Activated CD4-positive, alpha-beta memory T cell treated with anti-CD3 and anti-CD28 coated beads for 36 hours (primary cell): Measurements from ENCODE around the gene WNK2. TPM values are rescaled to one million over a fixed set of nuclear protein-coding genes. Genes with fewer than 3 reads are reported as not detected.
A peak's percentile ranks its signal among the peaks of the same experiment; 100 is the strongest.

Experiments
- CTCF ChIA-PET: fragments of 350-600 bp; sonication (Branson Sonifier 250); formaldehyde crosslinking; loops from one replicate; lab custom pipeline; 2021; ENCODE audit warnings: antibody characterized with exemption, inconsistent platforms; lab: Charles Lee
- POLR2A ChIA-PET: fragments of 350-600 bp; sonication (Branson Sonifier 250); formaldehyde crosslinking; loops from one replicate; lab custom pipeline; 2021; ENCODE audit warnings: antibody characterized with exemption; lab: Charles Lee
- DNase-seq: peaks from one replicate; pipeline ENCODE4 v3.0.0-alpha.2; 2020
- H3K27ac Mint-ChIP-seq: one replicate; pipeline ENCODE4 v1.8.0; 2021; ENCODE audit warnings: mixed read lengths
- H3K27me3 Mint-ChIP-seq: one replicate; pipeline ENCODE4 v1.8.0; 2021; ENCODE audit warnings: mixed read lengths
- H3K36me3 Mint-ChIP-seq: one replicate; pipeline ENCODE4 v1.8.0; 2021; ENCODE audit warnings: mixed read lengths
- H3K4me1 Mint-ChIP-seq: one replicate; pipeline ENCODE4 v1.8.0; 2021; ENCODE audit warnings: low read depth, mixed read lengths
- H3K4me3 Mint-ChIP-seq: one replicate; pipeline ENCODE4 v1.8.0; 2021; ENCODE audit warnings: mild to moderate bottlenecking, mixed read lengths
- H3K9me3 Mint-ChIP-seq: one replicate; pipeline ENCODE4 v1.8.0; 2021; ENCODE audit warnings: mixed read lengths
- intact Hi-C: fragments of 100-400 bp; cut with micrococcal nuclease; formaldehyde crosslinking; loops from one replicate; pipeline ENCODE4 v1.15.1; 2023
- total RNA-seq, 2 experiments: library from RNA; stranded (reverse); gene quantifications; one replicate each; pipeline ENCODE4 v1.2.3, GENCODE V29; 2021

The WNK2 gene
- total RNA-seq, 2 experiments from 2014 or later, result 1.2 to 1.6 TPM

DNA sequence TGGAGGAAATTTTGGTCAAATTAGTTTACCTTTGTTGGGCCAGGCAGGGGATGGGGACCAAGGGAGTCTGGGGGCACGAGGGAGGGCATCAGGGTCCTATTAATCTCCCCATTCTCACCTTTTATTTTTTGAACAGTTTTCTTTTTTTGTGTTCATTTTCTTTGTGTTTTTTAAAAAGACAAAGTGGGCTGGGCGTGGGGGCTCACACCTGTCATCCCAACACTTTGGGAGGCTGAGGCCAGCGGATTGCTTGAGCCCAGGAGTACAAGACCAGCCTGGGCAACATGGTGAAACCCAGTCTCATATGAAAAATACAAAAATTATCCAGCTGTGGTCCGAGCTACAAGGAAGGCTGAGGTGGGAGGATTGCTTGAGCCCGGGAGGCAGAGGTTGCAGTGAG, 103.7 kb downstream of the WNK2 start:
- DNase-seq, result no peak
- Mint-ChIP-seq H3K4me1 (no peaks in the 10 kb centered on the region), H3K36me3 (no peaks in the 10 kb centered on the region), H3K4me3 (no peak overlapping the region), H3K27ac (no peak overlapping the region), H3K27me3 (peaks cover 7% of the 10 kb centered on the region), H3K9me3 (peaks cover 2% of the 10 kb centered on the region)
- ChIA-PET CTCF (no interaction called here), POLR2A (no interaction called here)
- intact Hi-C loops, result no loop called here

- Mint-ChIP-seq H3K4me1 (no peaks in the 10 kb centered on the region), H3K27me3 (peaks cover 7% of the 10 kb centered on the region), H3K27ac (no peak overlapping the region), H3K9me3 (peaks cover 2% of the 10 kb centered on the region), H3K36me3 (no peaks in the 10 kb centered on the region), H3K4me3 (no peak overlapping the region)
- DNase-seq, result no peak
- intact Hi-C loops, result no loop called here
- ChIA-PET CTCF (interaction anchor here (1.0 to 1.5 kb wide), 2 partner anchors 14 to 179 kb away, joined by 4 read pairs; no protein-coding TSS in a partner anchor), POLR2A (no interaction called here)
Measured at GRCh38 chr9:93288341-93288740, 104.4 kb downstream of the WNK2 start.

DNA sequence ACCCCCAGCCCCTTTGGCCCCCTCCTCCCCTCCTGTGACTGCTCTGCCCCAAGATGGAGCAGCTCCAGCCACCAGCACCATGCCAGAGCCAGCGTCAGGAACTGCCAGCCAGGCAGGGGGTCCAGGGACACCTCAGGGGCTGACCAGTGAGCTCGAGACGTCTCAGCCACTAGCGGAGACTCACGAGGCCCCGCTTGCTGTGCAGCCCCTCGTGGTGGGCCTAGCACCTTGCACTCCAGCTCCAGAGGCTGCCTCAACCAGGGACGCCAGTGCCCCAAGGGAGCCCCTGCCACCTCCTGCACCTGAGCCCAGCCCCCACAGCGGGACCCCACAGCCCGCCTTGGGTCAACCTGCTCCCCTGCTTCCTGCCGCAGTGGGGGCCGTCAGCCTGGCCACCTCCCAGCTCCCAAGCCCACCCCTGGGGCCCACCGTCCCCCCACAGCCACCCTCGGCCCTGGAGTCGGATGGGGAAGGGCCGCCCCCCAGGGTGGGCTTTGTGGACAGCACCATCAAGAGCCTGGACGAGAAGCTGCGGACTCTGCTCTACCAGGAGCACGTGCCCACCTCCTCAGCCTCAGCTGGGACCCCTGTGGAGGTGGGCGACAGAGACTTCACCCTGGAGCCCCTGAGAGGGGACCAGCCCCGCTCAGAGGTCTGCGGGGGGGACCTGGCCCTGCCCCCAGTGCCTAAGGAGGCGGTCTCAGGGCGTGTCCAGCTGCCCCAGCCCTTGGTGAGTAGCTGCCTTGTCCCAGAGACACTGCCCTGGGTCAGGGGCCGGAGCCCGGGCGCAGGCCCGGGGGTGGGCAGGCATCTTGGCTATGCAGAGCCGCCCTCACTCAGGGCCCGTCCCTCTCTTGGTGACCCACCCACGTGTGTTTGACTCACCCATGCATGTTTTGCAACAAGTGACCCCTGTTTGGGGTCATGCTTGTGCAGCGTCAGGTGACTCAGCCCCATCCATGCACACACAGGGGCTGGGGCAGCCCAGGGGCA, 105.2 kb downstream of the WNK2 start:
- no peak overlapping the region for H3K27ac Mint-ChIP-seq
- CTCF ChIA-PET, result interaction anchor here (1.0 to 1.5 kb wide), 2 partner anchors 13 to 180 kb away, joined by 4 read pairs; no protein-coding TSS in a partner anchor
- no peaks in the 10 kb centered on the region for H3K4me1 Mint-ChIP-seq
- peaks cover 4% of the 10 kb centered on the region for H3K27me3 Mint-ChIP-seq
- no peak overlapping the region for H3K4me3 Mint-ChIP-seq
- intact Hi-C loops, result no loop called here
- no peaks in the 10 kb centered on the region for H3K36me3 Mint-ChIP-seq
- no peak for DNase-seq
- H3K9me3 Mint-ChIP-seq, result no peaks in the 10 kb centered on the region
- POLR2A ChIA-PET, result no interaction called here

DNA sequence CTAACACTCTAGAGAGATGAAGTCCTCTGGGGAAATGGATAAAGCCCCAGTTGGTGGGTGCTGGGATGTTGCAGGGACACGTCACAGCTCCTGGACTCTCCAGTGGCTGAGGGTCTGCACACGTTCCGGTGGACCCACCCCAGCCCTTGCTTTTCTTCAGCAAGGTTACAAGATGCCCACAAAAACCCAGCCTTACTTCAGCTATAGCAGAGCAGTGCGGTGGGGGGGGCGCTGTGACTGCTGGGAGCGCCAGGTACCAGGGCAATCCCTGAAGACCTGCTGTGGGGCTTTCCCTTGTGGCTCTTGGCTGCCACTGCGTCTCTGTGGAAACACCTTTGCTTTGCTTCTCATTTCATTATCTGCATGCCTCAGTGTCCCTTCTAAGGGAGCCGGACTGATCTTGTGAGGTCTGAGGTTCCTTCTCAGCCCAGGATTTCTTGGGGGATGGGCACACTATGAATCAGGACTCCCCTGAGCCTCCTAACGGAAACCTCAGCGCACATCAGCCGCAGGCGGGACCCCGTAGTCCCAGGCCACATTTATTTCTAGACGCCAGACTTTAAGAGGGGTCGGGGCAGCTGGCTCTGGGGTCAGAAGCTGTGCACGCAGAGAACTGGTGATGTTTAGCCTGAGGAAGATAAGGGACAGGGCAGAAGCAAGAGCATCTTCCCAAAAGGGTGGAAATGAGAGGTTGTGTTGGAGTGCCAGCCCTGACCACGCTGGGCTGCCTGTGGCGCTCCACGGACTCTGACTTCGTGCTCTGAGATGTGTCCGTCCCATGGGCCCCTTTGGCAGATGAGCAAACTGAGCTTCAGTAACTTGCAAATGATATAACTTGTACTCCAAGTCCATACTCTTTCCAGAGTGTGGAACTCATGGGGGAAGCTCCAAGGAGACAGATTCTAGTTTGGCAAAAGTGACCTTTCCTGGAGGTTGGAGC, 106.8 kb downstream of the WNK2 start:
- Mint-ChIP-seq H3K4me1 (no peaks in the 10 kb centered on the region), H3K9me3 (no peaks in the 10 kb centered on the region), H3K4me3 (no peak overlapping the region), H3K36me3 (no peaks in the 10 kb centered on the region), H3K27me3 (peaks cover 4% of the 10 kb centered on the region), H3K27ac (no peak overlapping the region)
- ChIA-PET POLR2A (interaction anchor here (0.6 kb wide), 1 partner anchor 167 kb away, joined by 3 read pairs; no protein-coding TSS in a partner anchor), CTCF (interaction anchor here (0.6 kb wide), 1 partner anchor 120 kb away, joined by 3 read pairs; no protein-coding TSS in a partner anchor)
- DNase-seq, result no peak
- intact Hi-C loops, result no loop called here

DNA sequence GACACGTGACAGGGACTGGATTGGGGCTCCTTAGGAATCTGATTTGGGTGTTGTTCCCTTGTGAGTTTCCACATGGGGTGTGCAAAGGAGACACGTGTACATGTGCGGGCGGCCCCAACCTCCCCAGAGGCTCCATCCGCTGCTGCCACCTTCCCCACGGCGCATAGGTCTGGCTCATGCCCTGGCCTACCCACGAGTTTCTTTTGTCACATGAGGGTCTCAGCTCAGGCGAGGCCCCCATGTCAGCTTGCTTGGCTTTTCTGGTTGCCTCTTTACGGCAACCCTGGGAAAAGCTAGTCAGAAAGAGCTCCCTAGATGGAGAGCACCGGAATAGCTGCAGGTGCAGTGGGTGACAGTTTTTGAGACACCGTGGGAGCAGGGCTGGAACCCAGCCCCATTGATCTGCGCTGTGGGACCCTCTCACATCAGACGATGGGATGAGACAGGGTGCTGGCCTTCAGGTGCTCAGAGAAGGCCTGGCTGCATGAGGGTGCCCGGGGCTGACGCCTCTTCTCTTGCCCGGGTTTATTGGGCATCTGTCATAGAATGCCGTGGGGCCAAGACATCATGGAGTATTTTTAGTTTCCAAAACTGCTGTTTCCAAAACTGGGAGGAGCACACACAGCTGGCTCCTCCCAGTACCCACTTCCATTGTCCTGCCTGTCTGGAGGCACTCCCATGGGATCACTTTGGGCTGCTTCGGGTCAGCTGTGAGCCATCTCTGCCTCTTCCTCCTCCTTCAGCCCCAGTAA, 107.8 kb downstream of the WNK2 start:
- Mint-ChIP-seq H3K4me3 (no peak overlapping the region), H3K4me1 (no peaks in the 10 kb centered on the region), H3K27me3 (peaks cover 4% of the 10 kb centered on the region), H3K36me3 (no peaks in the 10 kb centered on the region), H3K27ac (no peak overlapping the region), H3K9me3 (no peaks in the 10 kb centered on the region)
- ChIA-PET CTCF (interaction anchor here (0.6 to 0.7 kb wide), 2 partner anchors 11 to 121 kb away, joined by 3 read pairs; no protein-coding TSS in a partner anchor), POLR2A (interaction anchor here (0.6 kb wide), 1 partner anchor 166 kb away, joined by 3 read pairs; no protein-coding TSS in a partner anchor)
- DNase-seq, result no peak
- intact Hi-C loops, result no loop called here

- Mint-ChIP-seq H3K36me3 (no peaks in the 10 kb centered on the region), H3K27me3 (peaks cover 3% of the 10 kb centered on the region), H3K4me3 (no peak overlapping the region), H3K9me3 (no peaks in the 10 kb centered on the region), H3K4me1 (peaks cover 2% of the 10 kb centered on the region), H3K27ac (no peak overlapping the region)
- CTCF ChIA-PET, result interaction anchor here (0.7 kb wide), 1 partner anchor 11 kb away, joined by 3 read pairs; no protein-coding TSS in a partner anchor
- intact Hi-C loops, result no loop called here
- no peak for DNase-seq
- POLR2A ChIA-PET, result no interaction called here
Measured at GRCh38 chr9:93292288-93292615, 108.3 kb downstream of the WNK2 start.

DNA sequence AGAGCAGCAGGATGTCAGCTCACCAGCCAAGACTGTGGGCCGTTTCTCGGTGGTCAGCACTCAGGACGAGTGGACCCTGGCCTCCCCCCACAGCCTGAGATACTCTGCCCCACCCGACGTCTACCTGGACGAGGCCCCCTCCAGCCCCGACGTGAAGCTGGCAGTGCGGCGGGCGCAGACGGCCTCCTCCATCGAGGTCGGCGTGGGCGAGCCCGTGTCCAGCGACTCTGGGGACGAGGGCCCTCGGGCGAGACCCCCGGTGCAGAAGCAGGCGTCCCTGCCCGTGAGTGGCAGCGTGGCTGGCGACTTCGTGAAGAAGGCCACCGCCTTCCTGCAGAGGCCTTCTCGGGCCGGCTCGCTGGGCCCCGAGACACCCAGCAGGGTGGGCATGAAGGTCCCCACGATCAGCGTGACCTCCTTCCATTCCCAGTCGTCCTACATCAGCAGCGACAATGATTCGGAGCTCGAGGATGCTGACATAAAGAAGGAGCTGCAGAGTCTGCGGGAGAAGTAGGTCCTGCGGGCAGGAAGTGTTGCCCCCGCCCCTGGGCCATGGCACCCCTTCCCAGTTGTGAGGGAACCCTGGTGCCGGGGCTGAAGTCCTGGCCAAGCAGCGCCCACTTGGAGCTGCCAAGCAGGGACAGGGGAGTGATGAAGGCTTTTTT, 108.9 kb downstream of the WNK2 start:
- no peaks in the 10 kb centered on the region for H3K9me3 Mint-ChIP-seq
- POLR2A ChIA-PET, result no interaction called here

DNA sequence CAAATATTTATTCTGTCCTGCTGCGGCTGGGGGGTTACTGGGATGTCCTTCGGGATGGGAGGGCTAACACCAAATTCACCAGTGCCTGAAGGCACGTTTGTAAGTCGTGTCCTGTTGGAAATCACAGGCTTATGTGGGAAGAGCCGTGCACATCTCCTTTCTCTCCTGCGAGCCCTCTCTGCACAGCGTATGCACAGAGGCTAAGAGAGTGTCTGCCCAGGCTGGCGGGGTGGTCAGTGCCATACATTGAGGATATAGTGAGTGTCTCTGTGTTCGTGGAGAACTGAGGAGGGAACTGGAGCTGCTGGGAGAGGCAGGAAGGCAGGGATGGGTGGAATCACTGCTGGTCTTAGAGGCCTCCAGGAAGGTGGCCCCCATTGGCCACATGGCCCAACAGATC, 110.1 kb downstream of the WNK2 start:
- intact Hi-C loops, result no loop called here
- POLR2A ChIA-PET, result no interaction called here
- Mint-ChIP-seq H3K27me3 (peaks cover 2% of the 10 kb centered on the region), H3K4me3 (no peak overlapping the region), H3K4me1 (peaks cover 2% of the 10 kb centered on the region), H3K36me3 (no peaks in the 10 kb centered on the region), H3K9me3 (no peaks in the 10 kb centered on the region), H3K27ac (no peak overlapping the region)
- no peak for DNase-seq
- CTCF ChIA-PET, result no interaction called here

More for the DNA sequence above, 108.9 kb downstream of the WNK2 start:
- no peak overlapping the region for H3K4me3 Mint-ChIP-seq
- H3K36me3 Mint-ChIP-seq, result no peaks in the 10 kb centered on the region
- no peak for DNase-seq
- H3K27ac Mint-ChIP-seq, result no peak overlapping the region
- H3K4me1 Mint-ChIP-seq, result peaks cover 2% of the 10 kb centered on the region
- peaks cover 2% of the 10 kb centered on the region for H3K27me3 Mint-ChIP-seq
- intact Hi-C loops, result no loop called here
- CTCF ChIA-PET, result no interaction called here

GRCh38 chr9:93295031-93295430, 111.1 kb downstream of the WNK2 start:
- peaks cover 2% of the 10 kb centered on the region for H3K4me1 Mint-ChIP-seq
- peaks cover 2% of the 10 kb centered on the region for H3K27me3 Mint-ChIP-seq
- ChIA-PET POLR2A (no interaction called here), CTCF (no interaction called here)
- H3K27ac Mint-ChIP-seq, result no peak overlapping the region
- H3K9me3 Mint-ChIP-seq, result no peaks in the 10 kb centered on the region
- DNase-seq, result no peak
- no peak overlapping the region for H3K4me3 Mint-ChIP-seq
- H3K36me3 Mint-ChIP-seq, result no peaks in the 10 kb centered on the region
- intact Hi-C loops, result no loop called here

DNA sequence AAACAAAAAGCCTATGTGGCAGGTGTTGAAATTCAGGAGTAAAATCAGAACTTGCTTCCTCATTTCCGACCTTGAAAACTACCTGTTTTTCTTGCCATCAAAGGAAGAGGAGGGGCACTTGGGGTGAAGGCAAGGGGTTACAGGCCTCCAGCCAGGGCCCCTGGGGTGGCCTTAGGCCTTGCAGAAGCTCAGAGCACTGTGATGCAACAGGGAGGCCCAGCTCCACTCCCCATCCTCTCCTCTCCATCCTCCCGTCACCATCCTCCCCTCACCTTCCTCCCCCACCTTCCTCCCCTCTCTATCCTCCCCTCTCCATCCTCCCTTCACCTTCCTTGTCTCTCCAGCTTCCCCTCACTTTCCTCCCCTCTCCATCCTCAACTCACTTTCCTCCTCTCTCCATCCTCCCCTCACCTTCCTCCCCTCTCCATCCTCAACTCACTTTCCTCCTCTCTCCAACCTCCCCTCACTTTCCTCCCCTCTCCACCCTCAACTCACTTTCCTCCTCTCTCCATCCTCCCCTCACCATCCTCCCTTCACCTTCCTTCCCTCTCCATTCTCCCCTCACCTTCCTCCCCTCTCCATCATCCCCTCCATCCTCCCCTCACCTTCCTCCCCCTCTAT, 111.6 kb downstream of the WNK2 start:
- Mint-ChIP-seq H3K27ac (no peak overlapping the region), H3K4me1 (peaks cover 2% of the 10 kb centered on the region), H3K36me3 (no peaks in the 10 kb centered on the region), H3K4me3 (no peak overlapping the region), H3K27me3 (peaks cover 2% of the 10 kb centered on the region), H3K9me3 (no peaks in the 10 kb centered on the region)
- POLR2A ChIA-PET, result no interaction called here
- intact Hi-C loops, result no loop called here
- peak; percentile 30 for DNase-seq
- CTCF ChIA-PET, result no interaction called here
